HEK293 (cell line): ENCODE measurements around the gene PIP5K1B.

Experiments
- CTCF ChIA-PET: fragments of 350-600 bp; formaldehyde crosslinking; extraction: SDS; loops from one replicate; lab custom pipeline; 2021; ENCODE audit warnings: antibody characterized with exemption; lab: Yijun Ruan, JAX
- POLR2A ChIA-PET: fragments of 300-600 bp; formaldehyde crosslinking; extraction: SDS; loops from one replicate; lab custom pipeline; 2020; ENCODE audit warnings: antibody characterized with exemption, inconsistent platforms; lab: Yijun Ruan, JAX
- H3K27ac ChIP-seq: fragments of 200-500 bp; sonication (Bioruptor generic); 2 replicates; pipeline ENCODE4 v1.5.1; 2014; ENCODE audit warnings: low read depth, low read length, control low read depth, inconsistent platforms; ENCODE audit errors: extremely low read depth
- H3K36me3 ChIP-seq, 2 experiments: fragments of 200-500 bp in 1 of 2; sonication (Bioruptor generic) in 1 of 2; 1 replicate in 1 of 2; 2 replicates in 1 of 2; pipeline ENCODE4 v1.5.1; 2014 to 2017; ENCODE audit warnings: inconsistent platforms in 2 of 2, low read length in 2 of 2; ENCODE audit not compliant: control insufficient read depth in 2 of 2, insufficient read depth in 1 of 2
- H3K4me1 ChIP-seq: fragments of 200-500 bp; sonication (Bioruptor generic); 2 replicates; pipeline ENCODE4 v1.5.1; 2014; ENCODE audit warnings: mild to moderate bottlenecking, low read length, inconsistent platforms; ENCODE audit not compliant: control insufficient read depth, insufficient read depth
- H3K4me3 ChIP-seq: 2 replicates; pipeline ENCODE4 v1.5.1; 2011; ENCODE audit warnings: low read depth, mild to moderate bottlenecking, control low read depth, low read length, moderate library complexity
- H3K9me3 ChIP-seq: fragments of 200-500 bp; sonication (Bioruptor generic); 2 replicates; pipeline ENCODE4 v1.5.1; 2014; ENCODE audit warnings: low read depth, low read length, inconsistent platforms; ENCODE audit not compliant: control insufficient read depth, insufficient read depth
- FEZF1 ChIP-seq: fragments of 450-650 bp; formaldehyde crosslinking; IDR thresholded peaks from 2 replicates; pipeline ENCODE4 v1.5.1; 2016; ENCODE audit warnings: missing biosample characterization, missing genetic modification characterization
- GLI4 ChIP-seq: fragments of 450-650 bp; formaldehyde crosslinking; IDR thresholded peaks from 2 replicates; pipeline ENCODE4 v1.5.1; 2016; ENCODE audit warnings: missing biosample characterization, missing genetic modification characterization
- HOXD13 ChIP-seq: sonication (generic); formaldehyde crosslinking; IDR thresholded peaks from 2 replicates; pipeline ENCODE4 v1.8.0; 2022; ENCODE audit warnings: missing genetic modification reagents, borderline replicate concordance
- KLF1 ChIP-seq: fragments of 450-650 bp; formaldehyde crosslinking; IDR thresholded peaks from 2 replicates; pipeline ENCODE4 v1.5.1; 2016; ENCODE audit warnings: missing biosample characterization, missing genetic modification characterization
- MZF1 ChIP-seq: fragments of 450-650 bp; formaldehyde crosslinking; IDR thresholded peaks from 2 replicates; pipeline ENCODE4 v1.5.1; 2017; ENCODE audit warnings: missing biosample characterization, missing genetic modification characterization, borderline replicate concordance
- RBAK ChIP-seq: fragments of 450-650 bp; formaldehyde crosslinking; IDR thresholded peaks from 2 replicates; pipeline ENCODE4 v1.5.1; 2016; ENCODE audit warnings: missing biosample characterization, missing genetic modification characterization
- WT1 ChIP-seq: fragments of 450-650 bp; formaldehyde crosslinking; IDR thresholded peaks from 2 replicates; pipeline ENCODE4 v1.5.1; 2016; ENCODE audit warnings: missing biosample characterization, missing genetic modification characterization
- ZBTB10 ChIP-seq: fragments of 450-650 bp; formaldehyde crosslinking; IDR thresholded peaks from 2 replicates; pipeline ENCODE4 v1.5.1; 2016; ENCODE audit warnings: missing biosample characterization, missing genetic modification characterization
- ZFHX2 ChIP-seq: fragments of 450-650 bp; formaldehyde crosslinking; conservative IDR thresholded peaks from 2 replicates; pipeline ENCODE4 v1.5.1; 2016; ENCODE audit warnings: missing biosample characterization, missing genetic modification characterization
- ZNF138 ChIP-seq: fragments of 450-650 bp; formaldehyde crosslinking; IDR thresholded peaks from 2 replicates; pipeline ENCODE4 v1.5.1; 2016; ENCODE audit warnings: missing biosample characterization, missing genetic modification characterization, borderline replicate concordance
- ZNF223 ChIP-seq: fragments of 450-650 bp; formaldehyde crosslinking; IDR thresholded peaks from 2 replicates; pipeline ENCODE4 v1.5.1; 2016; ENCODE audit warnings: missing biosample characterization, missing genetic modification characterization
- ZNF302 ChIP-seq: fragments of 450-650 bp; formaldehyde crosslinking; IDR thresholded peaks from 2 replicates; pipeline ENCODE4 v1.5.1; 2016; ENCODE audit warnings: missing biosample characterization, missing genetic modification characterization, low read depth
- ZNF311 ChIP-seq: fragments of 450-650 bp; formaldehyde crosslinking; IDR thresholded peaks from 2 replicates; pipeline ENCODE4 v1.5.1; 2017; ENCODE audit warnings: missing biosample characterization, missing genetic modification characterization, borderline replicate concordance
- ZNF350 ChIP-seq: fragments of 450-650 bp; formaldehyde crosslinking; IDR thresholded peaks from 2 replicates; pipeline ENCODE4 v1.5.0; 2017; ENCODE audit warnings: missing biosample characterization, mild to moderate bottlenecking, missing genetic modification characterization
- ZNF423 ChIP-seq: fragments of 450-650 bp; formaldehyde crosslinking; IDR thresholded peaks from 2 replicates; pipeline ENCODE4 v1.5.1; 2016; ENCODE audit warnings: missing biosample characterization, missing genetic modification characterization
- ZNF473 ChIP-seq: fragments of 450-650 bp; formaldehyde crosslinking; IDR thresholded peaks from 2 replicates; pipeline ENCODE4 v1.5.1; 2017; ENCODE audit warnings: missing biosample characterization, missing genetic modification characterization
- ZNF501 ChIP-seq: fragments of 450-650 bp; formaldehyde crosslinking; IDR thresholded peaks from 2 replicates; pipeline ENCODE4 v1.5.1; 2016; ENCODE audit warnings: missing biosample characterization, missing genetic modification characterization
- ZNF544 ChIP-seq: fragments of 450-650 bp; formaldehyde crosslinking; IDR thresholded peaks from 2 replicates; pipeline ENCODE4 v1.5.0; 2017; ENCODE audit warnings: missing biosample characterization, missing genetic modification characterization
- ZNF558 ChIP-seq: fragments of 450-650 bp; formaldehyde crosslinking; IDR thresholded peaks from 2 replicates; pipeline ENCODE4 v1.5.1; 2016; ENCODE audit warnings: missing biosample characterization, missing genetic modification characterization
- ZNF610 ChIP-seq: fragments of 450-650 bp; formaldehyde crosslinking; IDR thresholded peaks from 2 replicates; pipeline ENCODE4 v1.5.1; 2016; ENCODE audit warnings: missing biosample characterization, missing genetic modification characterization, borderline replicate concordance
- ZNF654 ChIP-seq: fragments of 450-650 bp; formaldehyde crosslinking; IDR thresholded peaks from 2 replicates; pipeline ENCODE4 v1.5.1; 2016; ENCODE audit warnings: low read depth, missing biosample characterization, missing genetic modification characterization
- ZNF792 ChIP-seq: fragments of 450-650 bp; formaldehyde crosslinking; IDR thresholded peaks from 2 replicates; pipeline ENCODE4 v1.5.1; 2016; ENCODE audit warnings: missing biosample characterization, missing genetic modification characterization
- ZSCAN30 ChIP-seq: fragments of 450-650 bp; IDR thresholded peaks from 2 replicates; pipeline ENCODE4 v1.5.1; 2018; ENCODE audit warnings: missing biosample characterization, mild to moderate bottlenecking, missing genetic modification characterization, moderate library complexity
- TF ChIP-seq, protein P1 (sequence below): fragments of 450-650 bp; formaldehyde crosslinking; IDR thresholded peaks from 2 replicates; pipeline ENCODE4 v1.5.1; 2016; ENCODE audit warnings: missing biosample characterization, missing genetic modification characterization
- TF ChIP-seq, protein P2 (sequence below): fragments of 450-650 bp; formaldehyde crosslinking; IDR thresholded peaks from 2 replicates; pipeline ENCODE4 v1.5.1; 2016; ENCODE audit warnings: missing biosample characterization, missing genetic modification characterization

PIP5K1B gene

GRCh38 chr9:68685213-68685612 is 19.8 kb upstream of the PIP5K1B start (continued):
- TF ChIP-seq GLI4 (tag by site-specific recombination): no peak
- no peak for TF ChIP-seq ZNF544 (tag by site-specific recombination)
- TF ChIP-seq WT1 (tag by site-specific recombination): no peak

DNA sequence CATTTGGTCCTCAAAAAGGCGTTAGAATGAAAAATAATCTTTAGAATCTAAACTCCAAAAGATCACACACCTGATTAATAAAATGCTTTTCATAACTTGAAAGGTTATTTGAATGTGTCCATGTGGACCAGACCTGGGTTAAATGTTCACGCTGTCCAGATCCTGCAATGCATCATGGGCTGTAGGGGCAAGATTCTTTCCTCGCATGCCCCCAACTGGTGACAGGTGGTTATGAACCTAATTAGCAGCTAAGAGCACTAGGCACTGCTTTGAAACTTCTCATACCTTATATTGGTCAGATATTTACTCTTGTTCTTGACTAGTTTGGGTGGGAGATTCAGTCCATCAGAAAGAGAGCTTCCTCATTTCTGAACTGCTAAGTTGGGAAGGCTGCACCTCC is 19.3 kb upstream of the PIP5K1B start:
- ChIA-PET CTCF (interaction anchor here (0.6 to 1.3 kb wide), 9 partner anchors 8 to 376 kb away, joined by 3 to 5 read pairs (median 3); partner anchors contain the start of gene PIP5K1B), POLR2A (no interaction called here)

DNA sequence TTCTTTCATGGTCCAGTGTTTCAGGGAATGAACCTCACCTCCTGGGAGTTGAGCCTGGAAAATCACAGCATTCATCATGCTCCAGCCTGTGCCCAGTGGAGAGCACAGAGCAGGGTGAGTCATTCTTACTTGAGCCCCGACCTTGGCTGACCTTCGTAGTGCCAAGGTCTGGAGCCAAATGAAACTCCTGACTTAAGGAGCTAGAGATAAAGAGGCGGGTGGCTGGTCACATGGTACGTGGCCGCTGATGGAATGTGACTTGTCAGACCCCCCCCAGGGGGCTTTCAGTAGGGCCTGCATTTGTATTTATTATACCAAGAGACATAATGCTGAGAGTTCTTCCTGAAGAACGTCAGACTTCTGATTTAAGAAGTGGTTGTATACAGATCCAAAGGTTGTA is 15.0 kb upstream of the PIP5K1B start:
- Histone ChIP-seq H3K4me3 (no peak overlapping the region), H3K36me3 (no peaks in the 10 kb centered on the region), H3K27ac (no peak overlapping the region), H3K9me3 (no peaks in the 10 kb centered on the region), H3K4me1 (no peaks in the 10 kb centered on the region)
- TF ChIP-seq ZNF423 (no peak), KLF1 (tag by site-specific recombination) (no peak), MZF1 (tag by site-specific recombination) (no peak), ZNF610 (tag by site-specific recombination) (no peak)
- CTCF ChIA-PET: interaction anchor here (1.2 to 1.7 kb wide), 2 partner anchors 11 to 106 kb away, joined by 9 read pairs; no protein-coding TSS in a partner anchor
- POLR2A ChIA-PET: no interaction called here

More for the DNA sequence above, 19.3 kb upstream of the PIP5K1B start:
- Histone ChIP-seq H3K4me3 (no peak overlapping the region), H3K9me3 (no peaks in the 10 kb centered on the region), H3K27ac (no peak overlapping the region), H3K4me1 (no peaks in the 10 kb centered on the region), H3K36me3 (no peaks in the 10 kb centered on the region)
- no peak for TF ChIP-seq ZSCAN30 (tag by site-specific recombination)
- no peak for TF ChIP-seq ZNF223 (tag by site-specific recombination)
- no peak for TF ChIP-seq ZNF350 (tag by site-specific recombination)
- TF ChIP-seq ZNF302 (tag by site-specific recombination): no peak
- no peak for TF ChIP-seq ZNF138 (tag by site-specific recombination)
- no peak for TF ChIP-seq ZNF311
- TF ChIP-seq ZFHX2 (tag by site-specific recombination): no peak
- TF ChIP-seq ZNF473 (tag by site-specific recombination): no peak
- TF ChIP-seq, protein P1, sequence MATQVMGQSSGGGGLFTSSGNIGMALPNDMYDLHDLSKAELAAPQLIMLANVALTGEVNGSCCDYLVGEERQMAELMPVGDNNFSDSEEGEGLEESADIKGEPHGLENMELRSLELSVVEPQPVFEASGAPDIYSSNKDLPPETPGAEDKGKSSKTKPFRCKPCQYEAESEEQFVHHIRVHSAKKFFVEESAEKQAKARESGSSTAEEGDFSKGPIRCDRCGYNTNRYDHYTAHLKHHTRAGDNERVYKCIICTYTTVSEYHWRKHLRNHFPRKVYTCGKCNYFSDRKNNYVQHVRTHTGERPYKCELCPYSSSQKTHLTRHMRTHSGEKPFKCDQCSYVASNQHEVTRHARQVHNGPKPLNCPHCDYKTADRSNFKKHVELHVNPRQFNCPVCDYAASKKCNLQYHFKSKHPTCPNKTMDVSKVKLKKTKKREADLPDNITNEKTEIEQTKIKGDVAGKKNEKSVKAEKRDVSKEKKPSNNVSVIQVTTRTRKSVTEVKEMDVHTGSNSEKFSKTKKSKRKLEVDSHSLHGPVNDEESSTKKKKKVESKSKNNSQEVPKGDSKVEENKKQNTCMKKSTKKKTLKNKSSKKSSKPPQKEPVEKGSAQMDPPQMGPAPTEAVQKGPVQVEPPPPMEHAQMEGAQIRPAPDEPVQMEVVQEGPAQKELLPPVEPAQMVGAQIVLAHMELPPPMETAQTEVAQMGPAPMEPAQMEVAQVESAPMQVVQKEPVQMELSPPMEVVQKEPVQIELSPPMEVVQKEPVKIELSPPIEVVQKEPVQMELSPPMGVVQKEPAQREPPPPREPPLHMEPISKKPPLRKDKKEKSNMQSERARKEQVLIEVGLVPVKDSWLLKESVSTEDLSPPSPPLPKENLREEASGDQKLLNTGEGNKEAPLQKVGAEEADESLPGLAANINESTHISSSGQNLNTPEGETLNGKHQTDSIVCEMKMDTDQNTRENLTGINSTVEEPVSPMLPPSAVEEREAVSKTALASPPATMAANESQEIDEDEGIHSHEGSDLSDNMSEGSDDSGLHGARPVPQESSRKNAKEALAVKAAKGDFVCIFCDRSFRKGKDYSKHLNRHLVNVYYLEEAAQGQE (tag by site-specific recombination): no peak
- no peak for TF ChIP-seq ZNF501 (tag by site-specific recombination)

DNA sequence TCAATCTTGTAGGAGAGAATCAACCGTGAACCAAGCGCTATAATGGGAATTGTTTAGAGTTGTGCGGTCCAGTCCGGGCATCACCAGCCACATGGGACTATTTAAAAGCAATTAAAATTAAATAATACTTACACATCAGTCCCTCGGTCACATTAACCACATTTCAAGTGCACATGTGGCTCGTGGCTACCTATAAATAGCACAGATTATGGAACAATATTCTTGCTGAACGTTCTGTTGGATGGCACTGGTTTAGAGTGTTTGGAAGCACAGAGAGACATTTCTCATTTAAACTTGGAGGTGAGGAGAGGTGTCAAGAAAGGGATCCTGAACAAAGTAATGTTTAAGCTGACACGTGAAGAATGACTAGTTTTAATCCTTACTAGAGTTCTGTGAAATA is 12.5 kb upstream of the PIP5K1B start:
- ChIA-PET POLR2A (no interaction called here), CTCF (no interaction called here)
- H3K36me3 ChIP-seq: no peaks in the 10 kb centered on the region
- H3K27ac ChIP-seq: no peak overlapping the region
- no peaks in the 10 kb centered on the region for H3K4me1 ChIP-seq
- H3K9me3 ChIP-seq: no peaks in the 10 kb centered on the region
- no peak overlapping the region for H3K4me3 ChIP-seq
- TF ChIP-seq RBAK (tag by site-specific recombination): no peak
- TF ChIP-seq ZBTB10 (tag by site-specific recombination): no peak
- no peak for TF ChIP-seq ZNF544 (tag by site-specific recombination)
- no peak for TF ChIP-seq ZNF792 (tag by site-specific recombination)
- TF ChIP-seq HOXD13 (CRISPR knock-in tag): no peak
- no peak for TF ChIP-seq FEZF1 (tag by site-specific recombination)
- TF ChIP-seq, protein P2, sequence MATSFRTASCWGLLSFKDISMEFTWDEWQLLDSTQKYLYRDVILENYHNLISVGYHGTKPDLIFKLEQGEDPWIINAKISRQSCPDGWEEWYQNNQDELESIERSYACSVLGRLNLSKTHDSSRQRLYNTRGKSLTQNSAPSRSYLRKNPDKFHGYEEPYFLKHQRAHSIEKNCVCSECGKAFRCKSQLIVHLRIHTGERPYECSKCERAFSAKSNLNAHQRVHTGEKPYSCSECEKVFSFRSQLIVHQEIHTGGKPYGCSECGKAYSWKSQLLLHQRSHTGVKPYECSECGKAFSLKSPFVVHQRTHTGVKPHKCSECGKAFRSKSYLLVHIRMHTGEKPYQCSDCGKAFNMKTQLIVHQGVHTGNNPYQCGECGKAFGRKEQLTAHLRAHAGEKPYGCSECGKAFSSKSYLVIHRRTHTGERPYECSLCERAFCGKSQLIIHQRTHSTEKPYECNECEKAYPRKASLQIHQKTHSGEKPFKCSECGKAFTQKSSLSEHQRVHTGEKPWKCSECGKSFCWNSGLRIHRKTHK (tag by site-specific recombination): no peak
- TF ChIP-seq ZNF654 (tag by site-specific recombination): no peak
- TF ChIP-seq ZNF558 (tag by site-specific recombination): no peak
